OCI-LY3 (cell line): ENCODE data around the gene CRTAP.

Experiments
- H2AFZ ChIP-seq: fragments of 200-600, 300-600 bp; shearing (Covaris generic); 2 replicates; pipeline ENCODE4 v1.6.0; 2014; ENCODE audit warnings: antibody characterized with exemption, low read depth, low read length
- H3K27ac ChIP-seq: fragments of 200-600, 300-600 bp; sonication (generic); 2 replicates; pipeline ENCODE4 v1.5.1; 2014; ENCODE audit warnings: mild to moderate bottlenecking, low read length, moderate library complexity, mixed read lengths
- H3K27me3 ChIP-seq: fragments of 200-600, 300-600 bp; sonication (generic); 2 replicates; pipeline ENCODE4 v1.6.1; 2014; ENCODE audit warnings: low read depth, low read length, mixed read lengths
- H3K36me3 ChIP-seq: fragments of 200-600, 300-600 bp; sonication (generic); replicated peaks from 2 replicates; pipeline ENCODE3; 2014; ENCODE audit warnings: low read depth, low read length, mixed read lengths
- H3K4me1 ChIP-seq: fragments of 300-600, 200-600 bp; sonication (generic); 2 replicates; pipeline ENCODE4 v1.6.1; 2014; ENCODE audit warnings: low read length, mixed read lengths
- H3K4me2 ChIP-seq: fragments of 200-600, 300-600 bp; sonication (generic); 2 replicates; pipeline ENCODE4 v1.6.1; 2014; ENCODE audit warnings: low read length, mixed read lengths
- H3K4me3 ChIP-seq: fragments of 300-600, 200-600 bp; sonication (generic); 2 replicates; pipeline ENCODE4 v1.5.1; 2014; ENCODE audit warnings: antibody characterized with exemption, mild to moderate bottlenecking, low read length, moderate library complexity
- H3K79me2 ChIP-seq: fragments of 300-600, 200-600 bp; shearing (Covaris generic); 2 replicates; pipeline ENCODE4 v1.6.1; 2014; ENCODE audit warnings: mild to moderate bottlenecking, low read length, mixed read lengths
- H3K9ac ChIP-seq: fragments of 300-600, 200-600 bp; shearing (Covaris generic); 2 replicates; pipeline ENCODE4 v1.6.0; 2014; ENCODE audit warnings: mild to moderate bottlenecking, low read length, moderate library complexity
- H3K9me3 ChIP-seq: fragments of 200-600, 300-600 bp; shearing (Covaris generic); 2 replicates; pipeline ENCODE4 v1.6.1; 2014; ENCODE audit warnings: low read length, mixed read lengths; ENCODE audit not compliant: insufficient read depth
- H4K20me1 ChIP-seq: fragments of 200-600, 300-600 bp; sonication (generic); 2 replicates; pipeline ENCODE4 v1.6.1; 2016; ENCODE audit warnings: low read length, mixed read lengths; ENCODE audit not compliant: insufficient read depth
- CTCF ChIP-seq: fragments of 200-600, 300-600 bp; sonication (generic); IDR thresholded peaks from 2 replicates; pipeline ENCODE4 v1.5.1; 2014; ENCODE audit warnings: antibody characterized with exemption, low read length, low read depth
- EZH2phosphoT487 ChIP-seq: fragments of 200-600 bp; shearing (Covaris generic); IDR thresholded peaks from 2 replicates; pipeline ENCODE4 v1.6.1; 2018; ENCODE audit warnings: antibody characterized with exemption, mixed run types, low read depth

CRTAP gene

DNA sequence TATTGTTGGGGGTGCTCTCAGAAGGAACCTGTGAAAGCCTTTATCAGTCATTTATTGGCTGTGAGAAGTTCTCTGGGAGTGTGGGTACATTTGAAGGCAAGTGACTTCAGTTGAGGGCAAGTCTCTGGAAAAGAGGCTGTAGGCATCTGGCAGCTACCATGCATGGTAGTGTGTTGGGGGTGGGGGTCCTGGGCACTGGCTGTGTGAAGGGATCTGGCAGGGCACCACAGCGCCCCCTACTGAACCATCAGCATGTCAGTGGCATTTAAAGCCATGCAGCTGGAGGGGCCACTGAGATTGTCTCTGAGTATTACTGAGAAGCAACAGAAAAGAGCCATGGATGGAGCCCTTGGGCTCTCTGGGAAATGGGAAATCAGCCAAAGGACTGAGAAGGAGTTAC is 30.6 kb downstream of the CRTAP start:
- Histone ChIP-seq H2AFZ (no peak overlapping the region), H3K4me1 (peaks cover 2% of the 10 kb centered on the region; the same call in 1 of the 2 replicates), H3K27ac (no peak overlapping the region), H4K20me1 (no peaks in the 10 kb centered on the region; the same call in 1 of the 2 replicates), H3K36me3 (no peaks in the 10 kb centered on the region), H3K9me3 (no peaks in the 10 kb centered on the region), H3K4me3 (no peak overlapping the region), H3K79me2 (no peaks in the 10 kb centered on the region), H3K27me3 (no peaks in the 10 kb centered on the region), H3K9ac (no peak overlapping the region), H3K4me2 (no peak overlapping the region)
- TF ChIP-seq EZH2phosphoT487, result no peak
- TF ChIP-seq CTCF, result peak; percentile 81

GRCh38 chr3:33145221-33145900 is 31.5 kb downstream of the CRTAP start:
- Histone ChIP-seq H3K4me2 (no peak overlapping the region), H4K20me1 (no peaks in the 10 kb centered on the region; the same call in 1 of the 2 replicates), H3K27me3 (no peaks in the 10 kb centered on the region), H3K79me2 (no peaks in the 10 kb centered on the region), H3K4me1 (no peaks in the 10 kb centered on the region), H3K9me3 (no peaks in the 10 kb centered on the region), H3K4me3 (no peak overlapping the region), H3K36me3 (no peaks in the 10 kb centered on the region), H3K27ac (no peak overlapping the region), H3K9ac (no peak overlapping the region), H2AFZ (no peak overlapping the region)
- TF ChIP-seq EZH2phosphoT487 (no peak), CTCF (no peak)

DNA sequence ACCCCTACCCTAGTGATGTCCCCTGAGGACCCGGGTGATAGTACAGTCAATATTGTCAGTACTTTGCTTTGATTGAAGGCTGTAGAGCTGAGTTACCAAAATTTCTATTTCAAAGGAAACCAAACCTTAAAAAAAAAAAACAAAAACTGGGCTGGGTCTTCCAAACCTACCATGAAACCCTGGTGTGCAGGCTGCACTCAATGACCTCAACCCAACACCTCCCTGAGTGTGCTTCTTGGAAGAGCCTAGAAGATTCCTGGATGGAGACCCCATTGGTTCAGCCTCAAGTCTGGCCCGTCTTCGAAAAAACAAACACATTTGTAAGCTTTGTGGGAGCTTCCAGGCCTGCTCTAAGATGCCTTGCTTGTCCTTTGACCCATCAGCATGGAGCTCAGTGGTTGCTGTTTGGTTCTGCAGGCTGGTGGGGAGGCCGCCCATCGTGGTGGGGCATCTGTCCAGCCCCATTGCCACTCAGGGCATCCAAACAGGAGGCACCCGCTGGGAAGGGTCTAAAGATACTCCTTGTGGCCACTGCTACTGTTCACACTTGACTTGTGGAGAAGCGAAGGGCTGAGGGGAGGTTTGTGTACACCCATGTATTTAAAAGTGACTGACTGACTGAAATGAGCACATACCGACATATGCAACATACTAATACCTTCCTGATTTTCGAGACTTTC is 32.2 kb downstream of the CRTAP start:
- H3K4me3 ChIP-seq, result no peak overlapping the region
- no peak overlapping the region for H3K9ac ChIP-seq
- no peaks in the 10 kb centered on the region for H3K36me3 ChIP-seq
- no peaks in the 10 kb centered on the region for H3K79me2 ChIP-seq
- no peaks in the 10 kb centered on the region; the same call in 1 of the 2 replicates for H4K20me1 ChIP-seq
- TF ChIP-seq EZH2phosphoT487 (no peak), CTCF (no peak)
- H3K27me3 ChIP-seq, result no peaks in the 10 kb centered on the region
- H3K4me2 ChIP-seq, result no peak overlapping the region
- H3K9me3 ChIP-seq, result no peaks in the 10 kb centered on the region
- H3K4me1 ChIP-seq, result no peaks in the 10 kb centered on the region
- H3K27ac ChIP-seq, result no peak overlapping the region
- no peak overlapping the region for H2AFZ ChIP-seq

DNA sequence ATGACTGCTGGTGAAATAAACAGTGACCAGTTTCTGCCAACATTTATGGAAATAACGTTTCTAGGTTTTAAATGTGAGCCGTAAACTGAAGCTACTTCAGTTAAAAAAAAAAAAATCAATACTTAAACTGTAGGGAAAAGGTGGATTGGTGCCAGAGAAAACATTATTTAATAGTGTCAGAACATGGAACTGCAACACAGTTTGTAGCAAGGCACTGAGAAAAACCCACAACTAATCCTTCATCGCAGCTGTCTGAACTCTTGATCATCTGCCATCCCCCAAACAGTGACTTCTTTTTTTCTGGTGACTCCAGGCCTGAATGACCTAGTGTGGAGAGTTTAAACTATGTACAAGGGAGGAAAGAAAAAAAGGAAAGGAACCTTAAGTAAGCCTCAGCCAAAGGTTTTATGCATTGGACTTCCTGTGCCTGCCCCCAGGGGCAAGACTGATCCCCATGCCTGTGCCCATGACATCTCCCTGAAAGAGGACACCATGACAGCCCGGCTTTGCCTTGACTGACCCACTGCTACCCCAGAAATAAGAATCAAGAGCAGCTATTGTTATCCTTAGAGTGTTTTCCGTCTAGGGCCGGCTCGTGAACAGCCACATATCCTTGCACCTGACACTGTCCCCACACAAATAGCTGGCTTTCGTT is 33.1 kb downstream of the CRTAP start:
- no peak overlapping the region for H3K4me2 ChIP-seq
- H3K36me3 ChIP-seq, result no peaks in the 10 kb centered on the region
- H3K9me3 ChIP-seq, result no peaks in the 10 kb centered on the region
- no peak overlapping the region for H2AFZ ChIP-seq
- no peaks in the 10 kb centered on the region for H3K4me1 ChIP-seq
- H3K27me3 ChIP-seq, result no peaks in the 10 kb centered on the region
- H4K20me1 ChIP-seq, result no peaks in the 10 kb centered on the region; the same call in 1 of the 2 replicates
- no peak overlapping the region for H3K27ac ChIP-seq
- H3K4me3 ChIP-seq, result no peak overlapping the region
- no peaks in the 10 kb centered on the region for H3K79me2 ChIP-seq
- TF ChIP-seq CTCF (no peak), EZH2phosphoT487 (no peak)
- H3K9ac ChIP-seq, result no peak overlapping the region
